Measurements from ENCODE around the gene MOAP1. TPM values are rescaled to one million over a fixed set of nuclear protein-coding genes. Genes with fewer than 3 reads are reported as not detected.
"Not testable (repeated sequence)": the region's sequence is repeated elsewhere in the genome, so short reads cannot be mapped to it uniquely, and the experiment has no call there.

Gene MOAP1
- total RNA-seq, 1 experiment from 2014 or later, result 17.5 TPM

GRCh38 chr14:93171376-93171775 lies 13.3 kb downstream of the MOAP1 start:
- no peak for TF ChIP-seq CTCF (IDR thresholded peaks at IDR 0.05; ENCODE audit: unreplicated experiment)
- BruUV-seq (replicated peaks), result no TSS peak
- Mint-ChIP-seq H3K27ac (ENCODE audit: low read depth, unreplicated experiment) (no peak overlapping the region), H3K9me3 (ENCODE audit: unreplicated experiment) (no peaks in the 10 kb centered on the region), H3K27me3 (ENCODE audit: insufficient read depth, unreplicated experiment) (no peaks in the 10 kb centered on the region), H3K36me3 (ENCODE audit: insufficient read depth, unreplicated experiment) (no peaks in the 10 kb centered on the region), H3K4me3 (ENCODE audit: unreplicated experiment) (no peak overlapping the region), H3K4me1 (ENCODE audit: insufficient read depth, unreplicated experiment) (no peaks in the 10 kb centered on the region)
- CTCF ChIA-PET, result interaction anchor here (1.6 kb wide), 1 partner anchor 8 kb away, joined by 5 read pairs; no protein-coding TSS in a partner anchor
- POLR2A ChIA-PET, result no interaction called here
- intact Hi-C loops (cut with micrococcal nuclease), result no loop called here
- no peak for DNase-seq (ENCODE audit: unreplicated experiment)

GRCh38 chr14:93170141-93170540 lies 14.6 kb downstream of the MOAP1 start:
- H3K4me3 Mint-ChIP-seq (ENCODE audit: unreplicated experiment); H3K36me3 Mint-ChIP-seq (ENCODE audit: insufficient read depth, unreplicated experiment); H3K4me1 Mint-ChIP-seq (ENCODE audit: insufficient read depth, unreplicated experiment); intact Hi-C loops (cut with micrococcal nuclease); H3K27me3 Mint-ChIP-seq (ENCODE audit: insufficient read depth, unreplicated experiment); BruUV-seq (replicated peaks); H3K9me3 Mint-ChIP-seq (ENCODE audit: unreplicated experiment); DNase-seq (ENCODE audit: unreplicated experiment); H3K27ac Mint-ChIP-seq (ENCODE audit: low read depth, unreplicated experiment): not testable (repeated sequence)
- CTCF ChIA-PET, result interaction anchor here (1.2 to 2.1 kb wide), 3 partner anchors 9 to 10 kb away, joined by 4 to 7 read pairs (median 5); no protein-coding TSS in a partner anchor
- POLR2A ChIA-PET, result interaction anchor here (1.4 kb wide), 1 partner anchor 14 kb away, joined by 4 read pairs; no protein-coding TSS in a partner anchor

- intact Hi-C loops (cut with micrococcal nuclease); BruUV-seq (replicated peaks); H3K4me1 Mint-ChIP-seq (ENCODE audit: insufficient read depth, unreplicated experiment); H3K27ac Mint-ChIP-seq (ENCODE audit: low read depth, unreplicated experiment); H3K27me3 Mint-ChIP-seq (ENCODE audit: insufficient read depth, unreplicated experiment); DNase-seq (ENCODE audit: unreplicated experiment); H3K36me3 Mint-ChIP-seq (ENCODE audit: insufficient read depth, unreplicated experiment); H3K9me3 Mint-ChIP-seq (ENCODE audit: unreplicated experiment); H3K4me3 Mint-ChIP-seq (ENCODE audit: unreplicated experiment): not testable (repeated sequence)
- ChIA-PET POLR2A (interaction anchor here (1.4 kb wide), 1 partner anchor 14 kb away, joined by 4 read pairs; no protein-coding TSS in a partner anchor), CTCF (interaction anchor here (0.6 to 2.1 kb wide), 5 partner anchors 9 to 100 kb away, joined by 3 to 7 read pairs (median 4); no protein-coding TSS in a partner anchor)
Observed at GRCh38 chr14:93169619-93170018, 15.1 kb downstream of the MOAP1 start.

- H3K4me1 Mint-ChIP-seq (ENCODE audit: insufficient read depth, unreplicated experiment); DNase-seq (ENCODE audit: unreplicated experiment); H3K27ac Mint-ChIP-seq (ENCODE audit: low read depth, unreplicated experiment); BruUV-seq (replicated peaks); intact Hi-C loops (cut with micrococcal nuclease); H3K4me3 Mint-ChIP-seq (ENCODE audit: unreplicated experiment); H3K36me3 Mint-ChIP-seq (ENCODE audit: insufficient read depth, unreplicated experiment); H3K27me3 Mint-ChIP-seq (ENCODE audit: insufficient read depth, unreplicated experiment); H3K9me3 Mint-ChIP-seq (ENCODE audit: unreplicated experiment): not testable (repeated sequence)
- CTCF ChIA-PET, result interaction anchor here (0.6 to 2.1 kb wide), 3 partner anchors 8 to 16 kb away, joined by 3 to 7 read pairs (median 3); partner anchors contain the start of genes LYSET and MOAP1
- POLR2A ChIA-PET, result interaction anchor here (1.4 kb wide), 1 partner anchor 15 kb away, joined by 4 read pairs; no protein-coding TSS in a partner anchor
Observed at GRCh38 chr14:93168610-93169009, 16.1 kb downstream of the MOAP1 start.

GRCh38 chr14:93165271-93166265 lies 19.1 kb downstream of the MOAP1 start:
- H3K4me1 Mint-ChIP-seq (ENCODE audit: insufficient read depth, unreplicated experiment); H3K27me3 Mint-ChIP-seq (ENCODE audit: insufficient read depth, unreplicated experiment); POLR2A ChIA-PET; BruUV-seq (replicated peaks); H3K9me3 Mint-ChIP-seq (ENCODE audit: unreplicated experiment); intact Hi-C loops (cut with micrococcal nuclease); H3K36me3 Mint-ChIP-seq (ENCODE audit: insufficient read depth, unreplicated experiment); DNase-seq (ENCODE audit: unreplicated experiment); H3K4me3 Mint-ChIP-seq (ENCODE audit: unreplicated experiment); H3K27ac Mint-ChIP-seq (ENCODE audit: low read depth, unreplicated experiment); CTCF ChIA-PET: not testable (repeated sequence)
